Astrocyte of the spinal cord (primary cell): ENCODE measurements around the gene CFAP46.

Experiments
- DNase-seq: peaks from one replicate; pipeline ENCODE4 v3.0.0; 2011; ENCODE audit warnings: low read depth, low spot score
- H3K4me3 ChIP-seq: 2 replicates; pipeline ENCODE4 v1.5.1; 2011; ENCODE audit warnings: low read depth, mild to moderate bottlenecking, low read length, moderate library complexity
- CTCF ChIP-seq: IDR thresholded peaks from 2 replicates; pipeline ENCODE4 v1.5.1; 2012; ENCODE audit warnings: low read depth, mild to moderate bottlenecking, low read length, inconsistent platforms
- in situ Hi-C: cut with HindIII; loops from 2 replicates; pipeline ENCODE4 v1.10.0; 2017; ENCODE audit warnings: low sequenced_read_pairs

Gene CFAP46

GRCh38 chr10:132838346-132838970, 103.9 kb downstream of the CFAP46 start:
- in situ Hi-C loops: no loop called here

DNA sequence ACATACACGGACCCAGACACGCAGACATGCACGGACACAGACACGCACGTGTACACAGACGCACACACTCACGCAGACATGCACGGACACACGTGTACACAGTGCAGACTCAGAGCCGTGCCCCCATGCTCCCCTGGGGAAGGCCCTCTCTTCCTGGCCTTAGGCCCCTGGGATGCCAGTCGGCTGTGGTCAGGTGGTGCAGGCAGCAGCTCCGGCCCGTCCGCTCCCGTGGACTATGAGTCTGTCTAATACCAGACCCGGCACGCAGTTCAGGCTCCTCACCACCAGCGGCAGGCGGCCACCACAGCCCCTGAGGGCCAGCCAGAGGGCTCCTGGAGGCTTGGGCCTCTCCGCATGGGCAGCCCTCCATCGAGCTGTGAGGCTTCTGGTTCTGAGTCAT, 104.5 kb downstream of the CFAP46 start:
- no peak for TF ChIP-seq CTCF
- DNase-seq: no peak
- H3K4me3 ChIP-seq: no peak overlapping the region
- in situ Hi-C loops: no loop called here

More at GRCh38 chr10:132838346-132838970, 103.9 kb downstream of the CFAP46 start:
- no peak overlapping the region for H3K4me3 ChIP-seq
- no peak for TF ChIP-seq CTCF
- no peak for DNase-seq

- DNase-seq: no peak
- peak; percentile 79 for TF ChIP-seq CTCF
- H3K4me3 ChIP-seq: no peak overlapping the region
- in situ Hi-C loops: no loop called here
Measured at GRCh38 chr10:132836832-132837540, 105.4 kb downstream of the CFAP46 start.

GRCh38 chr10:132836248-132836831, 106.0 kb downstream of the CFAP46 start:
- in situ Hi-C loops: no loop called here
- no peak overlapping the region for H3K4me3 ChIP-seq
- TF ChIP-seq CTCF: no peak
- DNase-seq: no peak

GRCh38 chr10:132835848-132836233, 106.5 kb downstream of the CFAP46 start:
- no peak for DNase-seq
- H3K4me3 ChIP-seq: no peak overlapping the region
- in situ Hi-C loops: no loop called here
- TF ChIP-seq CTCF: no peak

DNA sequence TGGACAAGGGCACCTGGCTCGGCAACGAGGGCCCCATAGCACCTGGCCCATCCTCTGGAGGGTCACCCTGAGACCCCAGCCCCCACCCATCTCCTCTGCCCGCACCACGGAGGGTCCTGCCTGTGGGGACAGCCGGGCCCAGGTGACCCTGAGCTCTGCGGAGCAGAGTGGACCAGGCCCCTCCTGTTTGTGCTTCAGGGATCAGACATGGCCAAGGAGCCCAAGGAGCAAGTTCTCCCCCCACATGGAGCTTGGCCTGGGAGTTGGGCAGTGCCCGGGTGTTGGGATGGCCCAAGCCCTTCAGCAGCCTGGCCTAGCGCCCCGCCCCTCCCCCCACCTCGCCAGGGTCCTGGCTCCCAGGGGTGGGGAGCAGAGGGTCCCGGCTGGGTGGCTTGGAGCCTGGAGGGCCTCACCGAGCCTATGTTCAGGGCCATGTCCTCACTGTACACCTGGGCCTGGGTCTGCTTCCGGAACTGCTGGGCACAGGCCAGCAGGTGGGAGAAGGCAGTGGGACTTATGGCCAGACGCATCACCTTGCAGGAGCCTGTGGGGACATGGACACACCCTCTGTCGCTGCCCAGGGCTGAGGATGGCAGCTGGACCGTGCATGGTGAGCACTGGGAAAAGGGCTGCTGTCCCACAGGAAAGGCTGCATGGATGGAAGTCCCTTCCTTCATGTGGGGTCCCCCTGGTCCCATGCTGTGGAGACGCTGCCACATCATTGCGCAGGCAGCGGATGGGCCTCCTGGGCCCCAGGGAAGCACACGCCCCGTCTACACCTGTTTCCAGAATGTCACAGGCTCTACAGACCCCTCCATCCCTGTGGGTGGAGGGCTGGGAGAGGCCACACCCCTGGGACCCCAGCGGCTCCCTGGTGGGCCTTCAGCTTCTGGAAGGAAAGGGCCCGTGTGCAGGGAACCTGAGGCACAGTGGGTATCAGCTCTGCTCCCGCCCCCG, 107.2 kb downstream of the CFAP46 start:
- no peak for DNase-seq
- in situ Hi-C loops: no loop called here
- H3K4me3 ChIP-seq: no peak overlapping the region
- TF ChIP-seq CTCF: no peak
